Peyer's patch (tissue), 4 donors: ENCODE data around the gene ZBTB47.

Source experiments
- POLR2A ChIP-seq, 2 donors: fragments of 450-650 bp; IDR thresholded peaks; one replicate each; pipeline ENCODE4 v1.5.1; 2017; ENCODE audit warnings: antibody characterized with exemption in 2 of 2, mild to moderate bottlenecking in 2 of 2, moderate library complexity in 2 of 2
- TF ChIP-seq, protein P1 (sequence below), 6 experiments: fragments of 450-650 bp in 4 of 6; fragments of 200-600 bp in 2 of 6; sonication (generic) in 1 of 6; IDR thresholded peaks; one replicate each; pipeline ENCODE4 v1.5.1; 2017 to 2019; ENCODE audit warnings: antibody characterized with exemption in 6 of 6, mild to moderate bottlenecking in 3 of 6, moderate library complexity in 1 of 6

DNA sequence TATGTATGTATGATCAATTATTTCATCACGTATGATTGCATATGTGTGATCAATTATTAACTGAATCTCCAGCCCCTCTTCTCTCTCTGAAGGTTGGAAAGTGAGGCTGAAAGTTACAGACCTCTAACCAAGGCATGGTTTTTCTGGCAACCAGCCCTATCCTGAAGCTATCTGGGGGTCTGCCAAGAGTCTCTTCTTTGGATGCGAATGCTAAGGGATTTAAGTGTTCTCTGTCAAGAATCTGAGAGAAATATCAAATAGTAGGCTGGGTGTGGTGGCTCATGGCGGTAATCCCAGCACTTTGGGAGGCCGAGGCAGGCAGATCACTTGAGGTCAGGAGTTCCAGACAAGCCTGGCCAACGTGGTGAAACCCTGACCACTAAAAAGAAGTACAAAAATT, 44.9 kb upstream of the ZBTB47 start:
- no peak for TF ChIP-seq POLR2A (IDR thresholded peaks at IDR 0.05)
- TF ChIP-seq, protein P1, sequence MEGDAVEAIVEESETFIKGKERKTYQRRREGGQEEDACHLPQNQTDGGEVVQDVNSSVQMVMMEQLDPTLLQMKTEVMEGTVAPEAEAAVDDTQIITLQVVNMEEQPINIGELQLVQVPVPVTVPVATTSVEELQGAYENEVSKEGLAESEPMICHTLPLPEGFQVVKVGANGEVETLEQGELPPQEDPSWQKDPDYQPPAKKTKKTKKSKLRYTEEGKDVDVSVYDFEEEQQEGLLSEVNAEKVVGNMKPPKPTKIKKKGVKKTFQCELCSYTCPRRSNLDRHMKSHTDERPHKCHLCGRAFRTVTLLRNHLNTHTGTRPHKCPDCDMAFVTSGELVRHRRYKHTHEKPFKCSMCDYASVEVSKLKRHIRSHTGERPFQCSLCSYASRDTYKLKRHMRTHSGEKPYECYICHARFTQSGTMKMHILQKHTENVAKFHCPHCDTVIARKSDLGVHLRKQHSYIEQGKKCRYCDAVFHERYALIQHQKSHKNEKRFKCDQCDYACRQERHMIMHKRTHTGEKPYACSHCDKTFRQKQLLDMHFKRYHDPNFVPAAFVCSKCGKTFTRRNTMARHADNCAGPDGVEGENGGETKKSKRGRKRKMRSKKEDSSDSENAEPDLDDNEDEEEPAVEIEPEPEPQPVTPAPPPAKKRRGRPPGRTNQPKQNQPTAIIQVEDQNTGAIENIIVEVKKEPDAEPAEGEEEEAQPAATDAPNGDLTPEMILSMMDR (IDR thresholded peaks at IDR 0.05): no peak
